Esophagus squamous epithelium (tissue), 5 donors: Measurements from ENCODE around the gene HAL. TPM values are rescaled to one million over a fixed set of nuclear protein-coding genes. Genes with fewer than 3 reads are reported as not detected.

ENCODE experiments used
- DNase-seq: peaks from one replicate; lab custom pipeline; 2025; lab: John Stamatoyannopoulos, UW
- H3K27ac ChIP-seq, 4 donors: fragments of 200-600 bp; sonication (generic); one replicate each; pipeline ENCODE4 v1.5.1; 2016 to 2019; ENCODE audit warnings: mild to moderate bottlenecking in 1 of 4
- H3K27me3 ChIP-seq, 4 donors: fragments of 200-600 bp; sonication (generic); 1 replicate in 3 of 4; 2 replicates in 1 of 4; pipeline versions ENCODE4 v1.5.1 to v1.6.0; 2017 to 2021; ENCODE audit warnings: antibody characterized with exemption in 1 of 4
- H3K36me3 ChIP-seq, 3 donors: fragments of 200-600 bp; sonication (generic); one replicate each; pipeline ENCODE4 v1.5.1; 2016 to 2019
- H3K4me1 ChIP-seq, 3 donors: fragments of 200-600 bp; sonication (generic); one replicate each; pipeline ENCODE4 v1.5.1; 2017 to 2019
- H3K4me3 ChIP-seq, 4 donors: fragments of 200-600 bp; sonication (generic); 1 replicate in 3 of 4; 2 replicates in 1 of 4; pipeline ENCODE4 v1.5.1; 2016 to 2019; ENCODE audit warnings: mild to moderate bottlenecking in 2 of 4, moderate library complexity in 1 of 4
- H3K9me3 ChIP-seq, 3 donors: fragments of 200-600 bp; sonication (generic); one replicate each; pipeline ENCODE4 v1.5.1; 2016 to 2019
- POLR2A ChIP-seq, 4 donors: fragments of 450-650 bp; IDR thresholded peaks; one replicate each; pipeline ENCODE4 v1.6.1; 2017; ENCODE audit warnings: antibody characterized with exemption in 4 of 4, mild to moderate bottlenecking in 4 of 4, moderate library complexity in 3 of 4
- WGBS, 2 donors: methylation state at CpG; one replicate each; pipeline ENCODE4 v1.1.5; 2018; 5-methylcytosine and 5-hydroxymethylcytosine counted together
- intact Hi-C: fragments of 100-400 bp; cut with DNase I; formaldehyde crosslinking; loops from one replicate; pipeline ENCODE4 v1.15.0; 2022
- total RNA-seq, 4 donors: library from RNA; depleted of rRNA; stranded (reverse); fragments of >200 nt; gene quantifications; one replicate each; pipeline ENCODE4 v1.1.0, GENCODE V29; 2016
- TF ChIP-seq, protein P1 (sequence below), 6 experiments: fragments of 450-650 bp in 4 of 6; fragments of 200-600 bp in 2 of 6; sonication (generic) in 2 of 6; IDR thresholded peaks; one replicate each; pipeline ENCODE4 v1.5.1; 2016 to 2019; ENCODE audit warnings: antibody characterized with exemption in 6 of 6, mild to moderate bottlenecking in 4 of 6, moderate library complexity in 4 of 6
- donor health status: DM: yes; HTN: yes; CAD: no.

Gene HAL
- total RNA-seq, 4 donors from 2014 or later = 0.21 to 2.2 (median 0.32) TPM

DNA sequence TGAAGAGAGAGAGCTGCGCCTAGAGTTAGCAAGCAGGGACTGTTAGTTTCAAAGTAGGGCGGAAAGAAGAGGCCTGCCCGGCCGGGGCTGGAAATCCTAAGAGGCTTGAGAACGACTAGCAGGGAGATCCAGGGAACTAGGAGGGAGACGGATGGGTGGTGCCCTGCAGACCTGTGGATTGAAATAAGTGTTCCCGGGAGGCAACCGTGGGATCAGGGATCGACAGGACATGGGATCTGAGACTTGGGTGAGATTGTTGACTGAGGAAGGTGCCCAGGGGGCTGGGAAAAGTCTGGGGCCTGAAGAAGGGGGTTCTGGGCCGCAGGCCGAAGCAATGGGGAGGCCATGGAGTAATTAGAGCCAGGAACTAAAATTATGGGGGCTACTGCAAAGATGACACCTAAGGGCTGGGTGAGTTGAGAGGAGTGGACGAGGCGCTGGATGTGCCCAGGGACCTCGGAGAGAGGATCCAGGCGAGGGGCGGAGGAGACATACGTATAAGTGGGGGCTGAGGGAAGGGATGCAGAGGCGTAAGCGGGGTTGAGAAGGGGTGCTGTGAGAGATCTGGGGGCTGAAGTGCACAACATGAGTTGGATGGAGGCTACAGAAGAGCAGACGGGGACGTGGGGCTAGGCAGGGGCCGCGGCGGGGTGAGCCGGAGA, 38.6 kb upstream of the HAL start:
- Histone ChIP-seq H3K36me3 (no peaks in the 10 kb centered on the region), H3K4me1 (peaks cover 0 to 36% (median 22%) of the 10 kb centered on the region in 3 donors), H3K27me3 (no peaks in the 10 kb centered on the region), H3K9me3 (no peaks in the 10 kb centered on the region), H3K27ac (peak overlapping the region; percentile 76 to 92 (median 88)), H3K4me3 (peak overlapping the region; percentile 51 to 98 (median 76))
- TF ChIP-seq POLR2A (IDR thresholded peaks at IDR 0.05) = no peak
- TF ChIP-seq, protein P1, sequence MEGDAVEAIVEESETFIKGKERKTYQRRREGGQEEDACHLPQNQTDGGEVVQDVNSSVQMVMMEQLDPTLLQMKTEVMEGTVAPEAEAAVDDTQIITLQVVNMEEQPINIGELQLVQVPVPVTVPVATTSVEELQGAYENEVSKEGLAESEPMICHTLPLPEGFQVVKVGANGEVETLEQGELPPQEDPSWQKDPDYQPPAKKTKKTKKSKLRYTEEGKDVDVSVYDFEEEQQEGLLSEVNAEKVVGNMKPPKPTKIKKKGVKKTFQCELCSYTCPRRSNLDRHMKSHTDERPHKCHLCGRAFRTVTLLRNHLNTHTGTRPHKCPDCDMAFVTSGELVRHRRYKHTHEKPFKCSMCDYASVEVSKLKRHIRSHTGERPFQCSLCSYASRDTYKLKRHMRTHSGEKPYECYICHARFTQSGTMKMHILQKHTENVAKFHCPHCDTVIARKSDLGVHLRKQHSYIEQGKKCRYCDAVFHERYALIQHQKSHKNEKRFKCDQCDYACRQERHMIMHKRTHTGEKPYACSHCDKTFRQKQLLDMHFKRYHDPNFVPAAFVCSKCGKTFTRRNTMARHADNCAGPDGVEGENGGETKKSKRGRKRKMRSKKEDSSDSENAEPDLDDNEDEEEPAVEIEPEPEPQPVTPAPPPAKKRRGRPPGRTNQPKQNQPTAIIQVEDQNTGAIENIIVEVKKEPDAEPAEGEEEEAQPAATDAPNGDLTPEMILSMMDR (IDR thresholded peaks at IDR 0.05) = no peak
- no peak for DNase-seq
- 1 to 4% methylated on average over 19 to 25 of the region's 25 CpGs for WGBS, 2 donors
- intact Hi-C loops = no loop called here

GRCh38 chr12:96033549-96034389, 37.6 kb upstream of the HAL start:
- TF ChIP-seq POLR2A (IDR thresholded peaks at IDR 0.05) = no peak
- TF ChIP-seq, protein P1 (IDR thresholded peaks at IDR 0.05) = no peak
- Histone ChIP-seq H3K27me3 (no peaks in the 10 kb centered on the region), H3K4me1 (peaks cover 0 to 36% (median 22%) of the 10 kb centered on the region in 3 donors), H3K36me3 (no peaks in the 10 kb centered on the region), H3K4me3 (peak overlapping the region in 3 of 4 donors; percentile 62 to 98 (median 91)), H3K9me3 (no peaks in the 10 kb centered on the region), H3K27ac (peak overlapping the region in 2 of 4 donors; percentile 83 to 92)
- no peak for DNase-seq
- intact Hi-C loops = no loop called here
- WGBS, 2 donors = 50 to 56% methylated on average over 7 of the region's 7 CpGs

DNA sequence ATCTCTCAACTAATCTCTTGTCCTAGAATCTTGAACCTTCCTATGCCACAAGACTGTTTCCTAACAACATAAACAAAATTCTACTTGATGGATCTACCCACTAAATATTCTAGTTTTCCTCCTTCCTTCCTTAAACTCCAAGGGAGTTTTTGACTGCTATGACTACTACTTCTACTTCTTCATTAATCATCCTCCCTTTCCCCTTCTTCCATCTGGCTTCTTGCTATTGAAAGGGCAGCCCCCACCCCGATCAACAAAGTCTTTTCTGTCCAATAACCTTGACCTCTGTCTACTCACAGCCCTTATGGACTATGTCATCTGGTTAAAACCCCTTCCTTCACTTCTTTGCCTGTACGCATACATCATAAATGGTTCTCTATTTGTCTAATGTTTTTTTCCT, 33.7 kb upstream of the HAL start:
- WGBS, 2 donors = 80 to 90% methylated on average over 2 of the region's 2 CpGs
- H3K27ac ChIP-seq = no peak overlapping the region
- intact Hi-C loops = no loop called here
- H3K27me3 ChIP-seq = no peaks in the 10 kb centered on the region
- no peak for DNase-seq
- no peaks in the 10 kb centered on the region for H3K9me3 ChIP-seq
- TF ChIP-seq, protein P1 (IDR thresholded peaks at IDR 0.05) = no peak
- TF ChIP-seq POLR2A (IDR thresholded peaks at IDR 0.05) = no peak
- no peak overlapping the region for H3K4me3 ChIP-seq
- peaks cover 0 to 39% (median 5%) of the 10 kb centered on the region in 3 donors for H3K36me3 ChIP-seq
- peaks cover 0 to 30% (median 19%) of the 10 kb centered on the region in 3 donors for H3K4me1 ChIP-seq

GRCh38 chr12:96028538-96028937, 32.4 kb upstream of the HAL start:
- 83 to 94% methylated on average over 1 of the region's 1 CpG for WGBS, 2 donors
- no peaks in the 10 kb centered on the region for H3K27me3 ChIP-seq
- intact Hi-C loops = no loop called here

More at GRCh38 chr12:96028538-96028937, 32.4 kb upstream of the HAL start:
- Histone ChIP-seq H3K36me3 (peaks cover 0 to 52% (median 5%) of the 10 kb centered on the region in 3 donors), H3K4me1 (peaks cover 0 to 17% (median 7%) of the 10 kb centered on the region in 3 donors), H3K27ac (no peak overlapping the region), H3K4me3 (no peak overlapping the region), H3K9me3 (no peaks in the 10 kb centered on the region)
- no peak for TF ChIP-seq POLR2A (IDR thresholded peaks at IDR 0.05)
- TF ChIP-seq, protein P1 (IDR thresholded peaks at IDR 0.05) = no peak
- DNase-seq = no peak
